H1 (cell line): ENCODE data around the gene FAR1. TPM values are rescaled to one million over a fixed set of nuclear protein-coding genes. Genes with fewer than 3 reads are reported as not detected.

Experiments used
- BCL11A ChIP-seq, 2 experiments: IDR thresholded peaks; one replicate each; pipeline ENCODE4 v1.6.1; 2011; ENCODE audit warnings: low read depth in 2 of 2, low read length in 2 of 2, mild to moderate bottlenecking in 2 of 2
- CREB1 ChIP-seq: IDR thresholded peaks from 2 replicates; pipeline ENCODE4 v1.6.1; 2012; ENCODE audit warnings: inconsistent platforms
- SIN3A ChIP-seq, 2 experiments: IDR thresholded peaks in 1 of 2; conservative IDR thresholded peaks in 1 of 2; 2 replicates each; pipeline ENCODE4 v1.6.1; 2011 to 2012; ENCODE audit warnings: low read length in 2 of 2, improper control_type of control experiment in 1 of 2, low read depth in 1 of 2, mild to moderate bottlenecking in 1 of 2
- TBP ChIP-seq: IDR thresholded peaks from 2 replicates; pipeline ENCODE4 v1.6.1; 2011; ENCODE audit warnings: low read depth, low read length, improper control_type of control experiment
- ZNF274 ChIP-seq: IDR thresholded peaks from 2 replicates; pipeline ENCODE4 v1.7.0; 2012; ENCODE audit warnings: low read length, borderline replicate concordance; ENCODE audit errors: extremely low read depth
- polyA plus RNA-seq, 7 experiments: library from polyadenylated mRNA; depleted of rRNA in 3 of 7; stranded (reverse) in 5 of 7; unstranded in 2 of 7; fragments of >200 nt in 5 of 7; fragments of 200-250 nt in 2 of 7; gene quantifications; 1 replicate in 5 of 7; 2 replicates in 1 of 7; 4 replicates in 1 of 7; pipeline versions ENCODE4 v1.2.1 to v1.2.3, GENCODE V29; 2011 to 2013; ENCODE audit warnings: missing spikeins in 2 of 7, mixed read lengths in 2 of 7
- total RNA-seq: library from RNA; stranded (reverse); fragmentation: NEBNext Ultra II Directional; extraction: Animal tissue kit (Norgen Biotek cat#: 25700); gene quantifications from 2 replicates; pipeline ENCODE4 v1.2.1, GENCODE V29; 2021
- TF ChIP-seq, protein P1 (sequence below): fragments of 300-600 bp; sonication (generic); IDR thresholded peaks from 2 replicates; pipeline ENCODE4 v1.7.1; 2012; ENCODE audit warnings: low read length, moderate library complexity, mild to moderate bottlenecking, inconsistent platforms; ENCODE audit not compliant: insufficient replicate concordance

Gene FAR1
- total and polyA plus RNA-seq, 2 of the 8 experiments (the other 6 are each of a cell fraction or from before 2014, with no cell fraction given), result 29.7 to 68.5 TPM

DNA sequence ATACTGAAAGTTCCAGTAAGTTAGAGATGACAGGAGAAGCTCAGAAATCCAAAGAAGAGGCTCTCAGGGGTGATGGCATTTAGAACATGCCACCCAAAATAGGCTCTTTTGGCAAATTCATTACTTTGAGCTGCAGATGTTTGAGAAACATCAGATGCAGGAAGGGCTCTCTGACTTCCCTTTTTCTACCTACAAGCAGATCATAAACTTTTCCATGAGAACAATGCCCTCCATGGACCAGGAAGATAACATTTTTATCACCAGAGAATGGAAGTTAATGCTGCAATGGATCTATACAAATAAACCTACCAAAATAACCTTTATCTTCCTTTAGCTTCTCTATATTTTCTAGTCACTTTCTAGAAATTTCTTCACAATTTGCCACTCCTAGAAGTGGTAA lies 32.7 kb upstream of the FAR1 start (continued):
- TF ChIP-seq SIN3A (conservative IDR thresholded peaks at IDR 0.05 in 1 of 2, IDR thresholded peaks at IDR 0.05 in 1 of 2; ENCODE audit: low read depth in 1 of 2, low read length in 2 of 2) (no peak), TBP (no peak), BCL11A (IDR thresholded peaks at IDR 0.05; ENCODE audit: low read depth in 2 of 2, low read length in 2 of 2) (no peak), CREB1 (no peak), ZNF274 (no peak)
- TF ChIP-seq, protein P1, sequence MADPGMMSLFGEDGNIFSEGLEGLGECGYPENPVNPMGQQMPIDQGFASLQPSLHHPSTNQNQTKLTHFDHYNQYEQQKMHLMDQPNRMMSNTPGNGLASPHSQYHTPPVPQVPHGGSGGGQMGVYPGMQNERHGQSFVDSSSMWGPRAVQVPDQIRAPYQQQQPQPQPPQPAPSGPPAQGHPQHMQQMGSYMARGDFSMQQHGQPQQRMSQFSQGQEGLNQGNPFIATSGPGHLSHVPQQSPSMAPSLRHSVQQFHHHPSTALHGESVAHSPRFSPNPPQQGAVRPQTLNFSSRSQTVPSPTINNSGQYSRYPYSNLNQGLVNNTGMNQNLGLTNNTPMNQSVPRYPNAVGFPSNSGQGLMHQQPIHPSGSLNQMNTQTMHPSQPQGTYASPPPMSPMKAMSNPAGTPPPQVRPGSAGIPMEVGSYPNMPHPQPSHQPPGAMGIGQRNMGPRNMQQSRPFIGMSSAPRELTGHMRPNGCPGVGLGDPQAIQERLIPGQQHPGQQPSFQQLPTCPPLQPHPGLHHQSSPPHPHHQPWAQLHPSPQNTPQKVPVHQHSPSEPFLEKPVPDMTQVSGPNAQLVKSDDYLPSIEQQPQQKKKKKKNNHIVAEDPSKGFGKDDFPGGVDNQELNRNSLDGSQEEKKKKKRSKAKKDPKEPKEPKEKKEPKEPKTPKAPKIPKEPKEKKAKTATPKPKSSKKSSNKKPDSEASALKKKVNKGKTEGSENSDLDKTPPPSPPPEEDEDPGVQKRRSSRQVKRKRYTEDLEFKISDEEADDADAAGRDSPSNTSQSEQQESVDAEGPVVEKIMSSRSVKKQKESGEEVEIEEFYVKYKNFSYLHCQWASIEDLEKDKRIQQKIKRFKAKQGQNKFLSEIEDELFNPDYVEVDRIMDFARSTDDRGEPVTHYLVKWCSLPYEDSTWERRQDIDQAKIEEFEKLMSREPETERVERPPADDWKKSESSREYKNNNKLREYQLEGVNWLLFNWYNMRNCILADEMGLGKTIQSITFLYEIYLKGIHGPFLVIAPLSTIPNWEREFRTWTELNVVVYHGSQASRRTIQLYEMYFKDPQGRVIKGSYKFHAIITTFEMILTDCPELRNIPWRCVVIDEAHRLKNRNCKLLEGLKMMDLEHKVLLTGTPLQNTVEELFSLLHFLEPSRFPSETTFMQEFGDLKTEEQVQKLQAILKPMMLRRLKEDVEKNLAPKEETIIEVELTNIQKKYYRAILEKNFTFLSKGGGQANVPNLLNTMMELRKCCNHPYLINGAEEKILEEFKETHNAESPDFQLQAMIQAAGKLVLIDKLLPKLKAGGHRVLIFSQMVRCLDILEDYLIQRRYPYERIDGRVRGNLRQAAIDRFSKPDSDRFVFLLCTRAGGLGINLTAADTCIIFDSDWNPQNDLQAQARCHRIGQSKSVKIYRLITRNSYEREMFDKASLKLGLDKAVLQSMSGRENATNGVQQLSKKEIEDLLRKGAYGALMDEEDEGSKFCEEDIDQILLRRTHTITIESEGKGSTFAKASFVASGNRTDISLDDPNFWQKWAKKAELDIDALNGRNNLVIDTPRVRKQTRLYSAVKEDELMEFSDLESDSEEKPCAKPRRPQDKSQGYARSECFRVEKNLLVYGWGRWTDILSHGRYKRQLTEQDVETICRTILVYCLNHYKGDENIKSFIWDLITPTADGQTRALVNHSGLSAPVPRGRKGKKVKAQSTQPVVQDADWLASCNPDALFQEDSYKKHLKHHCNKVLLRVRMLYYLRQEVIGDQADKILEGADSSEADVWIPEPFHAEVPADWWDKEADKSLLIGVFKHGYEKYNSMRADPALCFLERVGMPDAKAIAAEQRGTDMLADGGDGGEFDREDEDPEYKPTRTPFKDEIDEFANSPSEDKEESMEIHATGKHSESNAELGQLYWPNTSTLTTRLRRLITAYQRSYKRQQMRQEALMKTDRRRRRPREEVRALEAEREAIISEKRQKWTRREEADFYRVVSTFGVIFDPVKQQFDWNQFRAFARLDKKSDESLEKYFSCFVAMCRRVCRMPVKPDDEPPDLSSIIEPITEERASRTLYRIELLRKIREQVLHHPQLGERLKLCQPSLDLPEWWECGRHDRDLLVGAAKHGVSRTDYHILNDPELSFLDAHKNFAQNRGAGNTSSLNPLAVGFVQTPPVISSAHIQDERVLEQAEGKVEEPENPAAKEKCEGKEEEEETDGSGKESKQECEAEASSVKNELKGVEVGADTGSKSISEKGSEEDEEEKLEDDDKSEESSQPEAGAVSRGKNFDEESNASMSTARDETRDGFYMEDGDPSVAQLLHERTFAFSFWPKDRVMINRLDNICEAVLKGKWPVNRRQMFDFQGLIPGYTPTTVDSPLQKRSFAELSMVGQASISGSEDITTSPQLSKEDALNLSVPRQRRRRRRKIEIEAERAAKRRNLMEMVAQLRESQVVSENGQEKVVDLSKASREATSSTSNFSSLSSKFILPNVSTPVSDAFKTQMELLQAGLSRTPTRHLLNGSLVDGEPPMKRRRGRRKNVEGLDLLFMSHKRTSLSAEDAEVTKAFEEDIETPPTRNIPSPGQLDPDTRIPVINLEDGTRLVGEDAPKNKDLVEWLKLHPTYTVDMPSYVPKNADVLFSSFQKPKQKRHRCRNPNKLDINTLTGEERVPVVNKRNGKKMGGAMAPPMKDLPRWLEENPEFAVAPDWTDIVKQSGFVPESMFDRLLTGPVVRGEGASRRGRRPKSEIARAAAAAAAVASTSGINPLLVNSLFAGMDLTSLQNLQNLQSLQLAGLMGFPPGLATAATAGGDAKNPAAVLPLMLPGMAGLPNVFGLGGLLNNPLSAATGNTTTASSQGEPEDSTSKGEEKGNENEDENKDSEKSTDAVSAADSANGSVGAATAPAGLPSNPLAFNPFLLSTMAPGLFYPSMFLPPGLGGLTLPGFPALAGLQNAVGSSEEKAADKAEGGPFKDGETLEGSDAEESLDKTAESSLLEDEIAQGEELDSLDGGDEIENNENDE, result no peak
